ENCODE results near the gene LRRC18.

- no peak for TF ChIP-seq TAF1 (IDR thresholded peaks at IDR 0.05; ENCODE audit: borderline replicate concordance, insufficient read depth, low read length)
- TF ChIP-seq POLR2AphosphoS5 (IDR thresholded peaks at IDR 0.05; ENCODE audit: low read depth, low read length), result no peak
- no peak for TF ChIP-seq FOXP2 (optimal IDR thresholded peaks at IDR 0.05; ENCODE audit: borderline replicate concordance, extremely low read depth, extremely low read length, insufficient read depth)
Observed at GRCh38 chr10:48932831-48933664, 6.6 kb downstream of the LRRC18 start.

Measured in PFSK-1 (cell line).